Small intestine (tissue), 7 donors: Measurements from ENCODE around the gene PCLO. TPM values are rescaled to one million over a fixed set of nuclear protein-coding genes. Genes with fewer than 3 reads are reported as not detected.
"Not testable (repeated sequence)": the region's sequence is repeated elsewhere in the genome, so short reads cannot be mapped to it uniquely, and the experiment has no call there.

Source experiments
- DNase-seq, 2 donors: peaks; one replicate each; pipeline versions ENCODE4 v3.0.0 to v3.0.0-alpha.2; 2013
- FAIRE-seq: peaks from 2 replicates; lab custom pipeline; 2012; peaks lifted over from hg19 to GRCh38; lab: Jason Lieb, UNC
- H3K27ac ChIP-seq, 3 donors: one replicate each; pipeline ENCODE4 v1.5.1; 2013; ENCODE audit warnings: low read length in 2 of 3, mild to moderate bottlenecking in 2 of 3, control low read depth in 1 of 3, inconsistent platforms in 1 of 3, low read depth in 1 of 3, moderate library complexity in 1 of 3
- H3K27me3 ChIP-seq, 3 donors: one replicate each; pipeline ENCODE4 v1.6.1; 2013; ENCODE audit warnings: low read length in 3 of 3, inconsistent platforms in 1 of 3; ENCODE audit not compliant: control insufficient read depth in 3 of 3, insufficient read depth in 3 of 3
- H3K36me3 ChIP-seq, 3 donors: one replicate each; pipeline ENCODE4 v1.6.1; 2013; ENCODE audit warnings: low read length in 3 of 3, inconsistent platforms in 1 of 3, low read depth in 1 of 3, mild to moderate bottlenecking in 1 of 3, moderate library complexity in 1 of 3; ENCODE audit not compliant: control insufficient read depth in 3 of 3, insufficient read depth in 2 of 3
- H3K4me1 ChIP-seq, 3 donors: one replicate each; pipeline ENCODE4 v1.6.1; 2013; ENCODE audit warnings: low read length in 2 of 3, inconsistent platforms in 1 of 3, low read depth in 1 of 3, mild to moderate bottlenecking in 1 of 3, moderate library complexity in 1 of 3; ENCODE audit not compliant: control insufficient read depth in 3 of 3, insufficient read depth in 2 of 3
- H3K4me3 ChIP-seq, 3 donors: one replicate each; pipeline ENCODE4 v1.5.1; 2013; ENCODE audit warnings: low read length in 3 of 3, control low read depth in 1 of 3, inconsistent platforms in 1 of 3, low read depth in 1 of 3, mild to moderate bottlenecking in 1 of 3, moderate library complexity in 1 of 3
- H3K9me3 ChIP-seq, 2 donors: one replicate each; pipeline ENCODE4 v1.6.1; 2013; ENCODE audit warnings: low read depth in 1 of 2, low read length in 1 of 2; ENCODE audit not compliant: control insufficient read depth in 2 of 2, insufficient read depth in 1 of 2
- WGBS, 3 donors: extraction: QIAGEN DNeasy Blood & Tissue Kit; methylation state at CpG; one replicate each; pipeline ENCODE4 v1.1.7; 2013; 5-methylcytosine and 5-hydroxymethylcytosine counted together
- polyA plus RNA-seq, 4 donors: library from polyadenylated mRNA; stranded (reverse) in 3 of 4; unstranded in 1 of 4; fragments of 200-250 nt in 3 of 4; fragments of 120-200 nt in 1 of 4; gene quantifications; one replicate each; pipeline versions ENCODE4 v1.2.1 to v1.2.3, GENCODE V29; 2013
- donor health status: healthy with polysubstance abuse.
- donor health status: control.
- donor health status: control.
- donor health status: Bipolar disorder and iron deficiency.
- donor health status: healthy.

The PCLO gene
- polyA plus RNA-seq, 4 donors: 2.2 to 7.7 (median 3.0) TPM

DNA sequence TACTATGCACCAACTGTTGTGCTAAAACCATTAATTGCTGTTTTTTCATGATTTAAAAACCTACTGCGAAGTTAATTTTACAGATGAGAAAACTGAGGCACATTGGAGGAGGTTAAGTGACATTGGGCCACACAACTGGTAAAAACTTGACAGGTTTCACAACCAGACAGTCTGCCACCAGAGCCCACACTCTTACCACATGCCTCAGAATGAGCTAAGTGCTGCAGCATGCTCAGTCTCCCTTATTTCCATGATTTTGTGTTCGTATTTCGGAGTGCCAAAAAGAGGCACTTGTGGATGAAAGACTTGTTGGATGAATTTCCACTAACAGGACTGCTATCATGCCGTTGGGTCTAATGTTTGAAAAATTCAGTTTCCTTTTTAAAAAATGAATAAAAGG is 77.4 kb downstream of the PCLO start:
- DNase-seq: no peak
- WGBS, 3 donors: 84 to 90% (median 88%) methylated on average over 4 of the region's 4 CpGs

DNA sequence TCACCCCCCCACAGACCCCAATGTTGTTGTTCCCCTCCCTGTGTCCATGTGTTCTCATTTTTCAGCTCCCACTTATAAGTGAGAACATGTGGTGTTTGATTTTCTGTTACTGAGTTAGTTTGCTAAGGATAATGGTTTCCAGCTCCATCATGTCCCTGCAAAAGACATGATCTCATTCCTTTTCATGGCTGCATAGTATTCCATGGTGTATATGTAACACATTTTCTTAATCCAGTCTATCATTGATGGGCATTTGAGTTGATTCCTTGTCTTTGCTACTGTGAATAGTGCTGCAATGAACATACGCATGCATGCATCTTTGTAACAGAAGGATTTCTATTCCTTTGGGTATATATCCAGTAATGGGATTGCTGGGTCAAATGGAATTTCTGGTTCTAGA is 82.8 kb downstream of the PCLO start:
- not testable (repeated sequence) for DNase-seq, H3K9me3 ChIP-seq, H3K27ac ChIP-seq, H3K27me3 ChIP-seq, H3K4me3 ChIP-seq, H3K4me1 ChIP-seq, FAIRE-seq, H3K36me3 ChIP-seq
- WGBS, 3 donors: 95 to 100% (median 99%) methylated on average over 1 of the region's 1 CpG

More for the DNA sequence above, 77.4 kb downstream of the PCLO start:
- no peak overlapping the region for H3K27ac ChIP-seq
- no peaks in the 10 kb centered on the region for H3K4me1 ChIP-seq
- no peak overlapping the region for H3K4me3 ChIP-seq
- no peak for FAIRE-seq
- no peaks in the 10 kb centered on the region for H3K9me3 ChIP-seq
- H3K36me3 ChIP-seq: no peaks in the 10 kb centered on the region
- no peaks in the 10 kb centered on the region for H3K27me3 ChIP-seq

DNA sequence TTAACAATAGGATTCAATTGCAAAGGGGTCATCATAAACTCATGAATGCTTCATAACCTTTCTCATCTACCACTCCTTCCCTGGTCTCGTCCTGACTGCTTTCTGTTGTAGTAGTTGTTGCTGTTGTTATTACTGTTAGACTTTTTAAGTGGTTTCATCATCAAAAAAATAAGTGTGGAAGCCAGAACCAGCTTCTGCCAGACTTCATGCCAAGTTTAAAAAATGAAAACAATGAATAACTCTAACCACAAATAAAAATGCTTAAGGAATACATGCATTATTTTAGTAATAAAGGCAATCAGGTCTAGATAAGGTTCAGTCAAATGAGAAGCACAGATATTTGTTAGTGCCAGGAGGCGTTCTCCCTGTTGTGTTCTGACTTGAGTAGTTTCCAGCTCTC is 85.4 kb downstream of the PCLO start:
- WGBS, 3 donors: 57 to 65% (median 60%) methylated on average over 2 of the region's 2 CpGs
- H3K27me3 ChIP-seq: no peaks in the 10 kb centered on the region
- H3K4me3 ChIP-seq: no peak overlapping the region
- no peak for FAIRE-seq
- no peaks in the 10 kb centered on the region for H3K4me1 ChIP-seq
- no peak overlapping the region for H3K27ac ChIP-seq
- no peaks in the 10 kb centered on the region for H3K36me3 ChIP-seq
- H3K9me3 ChIP-seq: no peaks in the 10 kb centered on the region
- no peak for DNase-seq

DNA sequence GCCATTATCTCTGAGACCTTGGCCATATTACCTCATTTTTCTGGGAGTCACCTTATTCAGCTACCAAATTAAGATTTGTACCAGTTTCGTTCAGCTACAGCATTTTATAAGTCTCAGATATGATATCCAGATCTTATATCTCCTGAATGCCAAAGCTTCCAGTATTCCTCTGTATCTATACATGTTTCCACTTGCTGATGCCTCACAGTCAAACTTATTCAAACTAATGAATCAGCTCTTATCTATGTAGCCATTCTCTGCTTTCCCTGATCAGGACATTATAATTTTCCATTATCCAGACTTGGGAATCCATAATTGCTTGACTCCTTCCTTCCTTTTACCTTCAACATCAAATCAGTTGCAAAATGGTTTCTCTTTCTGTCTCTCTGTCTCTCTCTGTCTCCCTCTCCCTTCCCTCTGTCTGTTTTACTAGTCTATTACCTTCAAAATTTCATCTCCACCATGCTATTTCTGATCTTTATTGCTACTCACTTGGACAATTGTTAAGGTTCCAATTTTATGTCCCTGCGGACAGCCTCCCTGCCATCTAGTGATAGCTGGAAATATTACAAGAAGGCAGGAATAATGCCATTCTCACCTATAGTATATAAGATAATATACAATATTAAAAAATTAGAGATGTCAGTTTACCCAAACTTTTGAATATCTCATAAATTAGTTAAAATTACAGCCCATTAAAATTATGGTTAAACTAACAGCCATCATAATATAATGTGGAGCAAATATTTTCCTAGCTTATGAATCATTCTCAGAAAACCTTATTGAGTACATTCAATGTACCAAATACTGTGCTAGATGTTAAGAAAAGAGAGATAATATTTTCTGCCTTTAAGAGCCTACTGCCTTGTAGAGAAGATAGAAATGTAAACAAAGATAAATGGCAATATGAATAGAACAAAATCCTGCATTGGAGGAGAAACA is 89.8 kb downstream of the PCLO start:
- Histone ChIP-seq H3K9me3 (no peaks in the 10 kb centered on the region), H3K4me1 (no peaks in the 10 kb centered on the region), H3K27ac (no peak overlapping the region), H3K4me3 (no peak overlapping the region), H3K36me3 (no peaks in the 10 kb centered on the region), H3K27me3 (no peaks in the 10 kb centered on the region)
- DNase-seq (peak in 1 of 2 donors; percentile 27), FAIRE-seq (no peak)
- 62 to 69% (median 69%) methylated on average over 2 of the region's 2 CpGs for WGBS, 3 donors

DNA sequence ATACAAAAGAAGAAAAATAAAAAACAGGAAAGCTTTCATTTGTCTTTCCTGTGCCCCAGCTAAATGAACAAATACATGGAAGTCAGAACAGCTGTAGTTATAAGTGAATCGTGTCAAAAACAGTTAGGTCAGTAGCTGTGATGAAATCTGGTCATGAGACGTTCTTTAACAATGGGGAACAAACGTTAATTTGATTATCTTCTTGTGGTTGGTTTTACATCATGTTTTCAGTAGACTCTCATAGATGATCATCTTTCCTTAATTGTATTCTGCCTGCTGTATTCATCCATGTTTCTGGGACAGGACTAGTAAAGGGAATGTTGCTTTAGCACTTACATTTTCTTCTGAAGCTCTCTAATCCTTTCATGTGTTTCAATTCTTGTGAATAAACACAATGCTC is 97.0 kb downstream of the PCLO start:
- 49 to 71% (median 68%) methylated on average over 3 of the region's 3 CpGs for WGBS, 3 donors
- no peak overlapping the region for H3K4me3 ChIP-seq
- H3K27ac ChIP-seq: no peak overlapping the region
- DNase-seq (no peak), FAIRE-seq (no peak)
- H3K36me3 ChIP-seq: no peaks in the 10 kb centered on the region
- no peaks in the 10 kb centered on the region for H3K27me3 ChIP-seq
- H3K9me3 ChIP-seq: no peaks in the 10 kb centered on the region
- H3K4me1 ChIP-seq: no peaks in the 10 kb centered on the region

- FAIRE-seq (no peak), DNase-seq (peak in 1 of 2 donors; percentile 6)
- Histone ChIP-seq H3K9me3 (no peaks in the 10 kb centered on the region), H3K27me3 (no peaks in the 10 kb centered on the region), H3K27ac (no peak overlapping the region), H3K4me3 (no peak overlapping the region), H3K4me1 (no peaks in the 10 kb centered on the region), H3K36me3 (no peaks in the 10 kb centered on the region)
Observed at GRCh38 chr7:83060218-83060617, 102.5 kb downstream of the PCLO start.

DNA sequence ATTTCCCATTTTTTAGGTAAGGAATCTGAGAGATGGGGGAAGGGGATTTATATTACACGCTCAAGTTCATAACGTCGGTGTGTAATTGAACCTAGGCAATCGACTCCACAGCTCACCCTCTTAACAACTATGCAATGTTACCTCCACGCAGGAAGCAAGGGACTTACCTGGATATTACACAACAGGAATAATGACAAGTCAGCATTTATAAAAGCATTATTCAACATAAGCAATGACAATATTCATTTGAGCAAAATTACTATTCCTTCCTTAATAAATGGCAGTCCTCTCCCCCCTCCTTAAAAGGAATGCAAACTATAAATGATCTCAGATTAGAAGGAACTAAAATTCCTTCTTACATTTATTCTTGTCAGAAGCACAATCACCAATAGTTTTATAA is 104.0 kb downstream of the PCLO start:
- H3K9me3 ChIP-seq: no peaks in the 10 kb centered on the region
- no peak for FAIRE-seq
- 81 to 96% (median 93%) methylated on average over 5 of the region's 5 CpGs for WGBS, 3 donors

DNA sequence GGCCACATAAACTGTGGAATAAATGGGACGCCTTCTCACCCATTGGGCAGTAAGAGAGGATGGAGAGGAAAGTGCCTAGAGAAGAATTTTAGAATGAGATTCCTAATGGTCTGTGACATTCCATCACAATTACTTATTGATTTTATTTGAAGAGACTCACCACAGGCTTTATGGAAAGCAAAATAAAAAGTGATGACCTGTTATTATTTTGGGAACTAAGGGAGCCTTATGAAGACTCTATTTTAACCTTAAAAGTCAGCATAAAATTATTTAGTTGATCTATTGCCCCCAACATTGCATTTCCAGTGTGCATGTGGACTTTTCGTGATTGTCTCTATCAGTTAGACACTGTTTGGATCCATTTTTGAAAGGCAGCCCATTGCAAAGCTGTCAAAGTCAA is 107.5 kb downstream of the PCLO start:
- Histone ChIP-seq H3K27ac (no peak overlapping the region), H3K4me1 (no peaks in the 10 kb centered on the region), H3K4me3 (no peak overlapping the region), H3K9me3 (no peaks in the 10 kb centered on the region), H3K27me3 (no peaks in the 10 kb centered on the region), H3K36me3 (no peaks in the 10 kb centered on the region)
- DNase-seq: no peak
- WGBS, 3 donors: 85 to 97% (median 88%) methylated on average over 2 of the region's 2 CpGs
- FAIRE-seq: no peak

More for the DNA sequence above, 104.0 kb downstream of the PCLO start:
- Histone ChIP-seq H3K27ac (no peak overlapping the region), H3K4me3 (no peak overlapping the region), H3K27me3 (no peaks in the 10 kb centered on the region), H3K36me3 (no peaks in the 10 kb centered on the region), H3K4me1 (no peaks in the 10 kb centered on the region)
- no peak for DNase-seq
